K562 (cell line): ENCODE data around the gene KANK4. TPM values are rescaled to one million over a fixed set of nuclear protein-coding genes. Genes with fewer than 3 reads are reported as not detected.

ENCODE experiments used
- ATAC-seq: fragments of 200-7000 bp; cut with Tn5 transposase; 3 replicates; pipeline ENCODE4 v1.9.1; 2020; ENCODE audit warnings: moderate library complexity
- BruUV-seq: library from RNA; stranded (reverse); fragments of 400-500 nt; replicated peaks from 2 replicates; lab custom pipeline; 2021; lab: Mats Ljungman, UMichigan
- CTCF ChIA-PET: fragments of 300-600 bp; formaldehyde crosslinking; extraction: SDS; loops from one replicate; lab custom pipeline; 2021; ENCODE audit warnings: low intra/inter-chr PET ratio; lab: Yijun Ruan, JAX
- POLR2A ChIA-PET: fragments of 300-600, 350-650 bp; sonication (Branson Sonifier 250); formaldehyde crosslinking; extraction: SDS; loops from one replicate; lab custom pipeline; 2021; ENCODE audit warnings: antibody characterized with exemption, inconsistent platforms; lab: Yijun Ruan, JAX
- DNase-seq, 4 experiments: peaks; one replicate each; pipeline versions ENCODE4 v3.0.0 to v3.0.0-alpha.2; 2011 to 2018; ENCODE audit warnings: low spot score in 3 of 4, mixed read lengths in 3 of 4; ENCODE audit errors: extremely low read depth in 1 of 4
- FAIRE-seq: peaks from 2 replicates; lab custom pipeline; 2011; peaks lifted over from hg19 to GRCh38; lab: Jason Lieb, UNC
- H2AFZ ChIP-seq: 2 replicates; pipeline ENCODE4 v1.6.0; 2011; ENCODE audit warnings: low read depth, low read length, control low read depth, inconsistent platforms
- H3K27ac ChIP-seq: fragments of 200-600 bp; 3 replicates; pipeline ENCODE4 v1.8.0; 2011; ENCODE audit warnings: low read depth, mild to moderate bottlenecking, control low read depth, inconsistent platforms, low read length, moderate library complexity, mixed read lengths; ENCODE audit errors: extremely low read depth
- H3K27me3 ChIP-seq, 2 experiments: fragments of 300-600 bp in 1 of 2; 2 replicates in 1 of 2; 3 replicates in 1 of 2; pipeline versions ENCODE4 v1.6.0 to v1.8.0; 2011; ENCODE audit warnings: inconsistent platforms in 2 of 2, low read length in 2 of 2, mild to moderate bottlenecking in 1 of 2, mixed read lengths in 1 of 2, moderate library complexity in 1 of 2; ENCODE audit not compliant: control insufficient read depth in 2 of 2, insufficient read depth in 2 of 2
- H3K36me3 ChIP-seq: fragments of 300-600 bp; 3 replicates; pipeline ENCODE4 v1.8.0; 2011; ENCODE audit warnings: mild to moderate bottlenecking, low read length, inconsistent platforms; ENCODE audit not compliant: control insufficient read depth, insufficient read depth
- H3K4me1 ChIP-seq, 2 experiments: fragments of 200-600 bp in 1 of 2; replicated peaks in 1 of 2; 2 replicates in 1 of 2; 3 replicates in 1 of 2; pipeline versions ENCODE4 v1.5.1 to v1.8.0; 2011; ENCODE audit warnings: inconsistent platforms in 2 of 2, low read length in 2 of 2, mild to moderate bottlenecking in 1 of 2, mixed read lengths in 1 of 2, moderate library complexity in 1 of 2; ENCODE audit not compliant: control insufficient read depth in 2 of 2, insufficient read depth in 2 of 2
- H3K4me2 ChIP-seq: 2 replicates; pipeline ENCODE4 v1.6.1; 2011; ENCODE audit warnings: low read length, control low read depth, inconsistent platforms, mixed read lengths; ENCODE audit not compliant: insufficient read depth
- H3K4me3 ChIP-seq: fragments of 200-600 bp; sonication (generic), shearing (Covaris generic); 2 replicates; pipeline ENCODE4 v1.5.1; 2016; ENCODE audit warnings: control low read depth, inconsistent platforms
- H3K79me2 ChIP-seq: fragments of 200-600 bp; 3 replicates; pipeline ENCODE4 v1.8.0; 2011; ENCODE audit warnings: low read length, inconsistent platforms; ENCODE audit not compliant: control insufficient read depth, insufficient read depth
- H3K9ac ChIP-seq, 2 experiments: 2 replicates each; pipeline versions ENCODE4 v1.6.0 to v1.6.1; 2011; ENCODE audit warnings: low read depth in 2 of 2, low read length in 2 of 2, control low read depth in 1 of 2, inconsistent platforms in 1 of 2, mild to moderate bottlenecking in 1 of 2, mixed read lengths in 1 of 2; ENCODE audit not compliant: insufficient read depth in 1 of 2
- H3K9me1 ChIP-seq: one replicate; pipeline ENCODE4 v1.6.0; 2011; ENCODE audit warnings: inconsistent platforms, mild to moderate bottlenecking, low read length, moderate library complexity; ENCODE audit not compliant: control insufficient read depth, insufficient read depth
- H3K9me3 ChIP-seq: replicated peaks from 2 replicates; pipeline ENCODE4 v1.5.1; 2011; ENCODE audit warnings: low read depth, low read length, inconsistent platforms; ENCODE audit not compliant: control insufficient read depth, insufficient read depth
- H4K20me1 ChIP-seq: replicated peaks from 2 replicates; pipeline ENCODE4 v1.6.1; 2011; ENCODE audit warnings: low read length, inconsistent platforms, mixed read lengths; ENCODE audit not compliant: control insufficient read depth, insufficient read depth
- GABPB2 ChIP-seq: fragments of 250-450 bp; sonication (Bioruptor Pico); conservative IDR thresholded peaks from 2 replicates; pipeline ENCODE4 v1.5.1; 2021; ENCODE audit warnings: mild to moderate bottlenecking
- HNRNPL ChIP-seq: fragments of 200-400 bp; formaldehyde crosslinking; IDR thresholded peaks from 2 replicates; pipeline ENCODE4 v1.6.1; 2017; ENCODE audit warnings: low read depth, mild to moderate bottlenecking, low read length
- KDM1A ChIP-seq, 2 experiments: fragments of 450-650 bp; IDR thresholded peaks; 2 replicates each; pipeline ENCODE4 v1.6.1; 2016; ENCODE audit warnings: mild to moderate bottlenecking in 2 of 2
- MIER1 ChIP-seq: fragments of 450-650 bp; IDR thresholded peaks from 2 replicates; pipeline ENCODE4 v1.6.1; 2016; ENCODE audit warnings: antibody characterized with exemption, mild to moderate bottlenecking, low read depth
- RBM15 ChIP-seq: fragments of 200-400 bp; formaldehyde crosslinking; IDR thresholded peaks from 2 replicates; pipeline ENCODE4 v1.6.1; 2018; ENCODE audit warnings: mild to moderate bottlenecking, low read length, moderate library complexity; ENCODE audit not compliant: insufficient read depth
- RBM25 ChIP-seq: fragments of 200-400 bp; formaldehyde crosslinking; IDR thresholded peaks from 2 replicates; pipeline ENCODE4 v1.6.1; 2018; ENCODE audit warnings: low read length, low read depth, moderate library complexity; ENCODE audit not compliant: severe bottlenecking
- ZFP1 ChIP-seq: fragments of 450-650 bp; formaldehyde crosslinking; IDR thresholded peaks from 2 replicates; pipeline ENCODE4 v1.4.0; 2020; ENCODE audit warnings: mild to moderate bottlenecking, mixed read lengths
- ZNF165 ChIP-seq: fragments of 250-450 bp; sonication (Bioruptor Pico); IDR thresholded peaks from 2 replicates; pipeline ENCODE4 v1.4.0; 2020; ENCODE audit warnings: borderline replicate concordance
- ZNF274 ChIP-seq: IDR thresholded peaks from 2 replicates; pipeline ENCODE4 v1.6.1; 2011; ENCODE audit warnings: low read depth, mild to moderate bottlenecking, low read length, moderate library complexity, borderline replicate concordance
- ZNF316 ChIP-seq: fragments of 450-650 bp; IDR thresholded peaks from 2 replicates; pipeline ENCODE4 v1.6.1; 2016
- ZNF384 ChIP-seq: IDR thresholded peaks from 2 replicates; pipeline ENCODE4 v1.6.1; 2012; ENCODE audit warnings: low read depth, low read length, improper control_type of control experiment
- ZNF561 ChIP-seq: fragments of 450-650 bp; formaldehyde crosslinking; conservative IDR thresholded peaks from 2 replicates; pipeline ENCODE4 v1.4.0; 2020; ENCODE audit warnings: mild to moderate bottlenecking, moderate library complexity
- WGBS: fragments of 100-300 bp; shearing (Covaris generic); methylation state at CpG from one replicate; pipeline ENCODE4 v1.1.6; 2016; ENCODE audit warnings: low coverage, mixed read lengths; ENCODE audit not compliant: insufficient coverage; ENCODE audit errors: missing lambda C conversion rate; 5-methylcytosine and 5-hydroxymethylcytosine counted together
- in situ Hi-C: fragments of 300-500 bp; cut with MboI; formaldehyde crosslinking; loops from 4 replicates; pipeline ENCODE4 v1.15.0; 2018; ENCODE audit warnings: inconsistent platforms, mixed read lengths
- intact Hi-C: fragments of 100-400 bp; cut with micrococcal nuclease; formaldehyde crosslinking; loops from 2 replicates; pipeline ENCODE4 v1.14.2; 2022
- polyA plus RNA-seq, 8 experiments: library from polyadenylated mRNA; depleted of rRNA in 4 of 8; stranded (reverse) in 5 of 8; unstranded in 3 of 8; fragments of >200 nt; fragmentation: Nextera tagmentation in 2 of 8; fragmentation: Illumina TruSeq in 1 of 8; extraction: Ambion mirVana in 2 of 8; extraction: Trizol in 1 of 8; gene quantifications; 2 replicates each; pipeline versions ENCODE4 v1.2.1 to v1.2.3, GENCODE V29; 2011 to 2014; ENCODE audit warnings: inconsistent platforms in 1 of 8, missing spikeins in 1 of 8
- total RNA-seq, 7 experiments: library from RNA; depleted of rRNA in 6 of 7; stranded (reverse); fragments of >200 nt in 6 of 7; fragmentation: Illumina TruSeq in 2 of 7; extraction: Trizol in 2 of 7; gene quantifications; 2 replicates each; pipeline versions ENCODE4 v1.2.1 to v1.2.3, GENCODE V29; 2011 to 2021; ENCODE audit warnings: low replicate concordance in 1 of 7
- TF ChIP-seq, protein P1 (sequence below): sonication (generic); formaldehyde crosslinking; IDR thresholded peaks from 2 replicates; pipeline ENCODE4 v1.4.0; 2020; ENCODE audit warnings: mild to moderate bottlenecking, missing genetic modification reagents
- TF ChIP-seq, protein P2 (sequence below): fragments of 250-450 bp; sonication (Bioruptor Pico); IDR thresholded peaks from 2 replicates; pipeline ENCODE4 v1.9.0; 2021; ENCODE audit warnings: mild to moderate bottlenecking, inconsistent platforms
- TF ChIP-seq, protein P3 (sequence below): fragments of 250-450 bp; sonication (Bioruptor Pico); IDR thresholded peaks from 2 replicates; pipeline ENCODE4 v1.5.0; 2021

Gene KANK4
- total and polyA plus RNA-seq, 9 of the 15 experiments (the other 6 are each of a cell fraction or from before 2014, with no cell fraction given): not detected

- Histone ChIP-seq H3K27ac (no peak overlapping the region), H3K4me2 (no peak overlapping the region), H3K9me3 (no peaks in the 10 kb centered on the region), H3K9ac (no peak overlapping the region), H4K20me1 (no peaks in the 10 kb centered on the region), H3K4me1 (no peaks in the 10 kb centered on the region; a peak in 1 of 5 replicates), H3K27me3 (peaks cover 2 to 10% of the 10 kb centered on the region in 2 experiments; a peak in 3 of 5 replicates), H3K36me3 (no peaks in the 10 kb centered on the region), H2AFZ (no peak overlapping the region), H3K9me1 (no peaks in the 10 kb centered on the region), H3K4me3 (no peak overlapping the region), H3K79me2 (no peaks in the 10 kb centered on the region)
- ATAC-seq (no peak), FAIRE-seq (no peak), DNase-seq (no peak)
- ChIA-PET POLR2A (no interaction called here), CTCF (no interaction called here)
- TF ChIP-seq KDM1A (IDR thresholded peaks at IDR 0.05): no peak
- TF ChIP-seq, protein P1, sequence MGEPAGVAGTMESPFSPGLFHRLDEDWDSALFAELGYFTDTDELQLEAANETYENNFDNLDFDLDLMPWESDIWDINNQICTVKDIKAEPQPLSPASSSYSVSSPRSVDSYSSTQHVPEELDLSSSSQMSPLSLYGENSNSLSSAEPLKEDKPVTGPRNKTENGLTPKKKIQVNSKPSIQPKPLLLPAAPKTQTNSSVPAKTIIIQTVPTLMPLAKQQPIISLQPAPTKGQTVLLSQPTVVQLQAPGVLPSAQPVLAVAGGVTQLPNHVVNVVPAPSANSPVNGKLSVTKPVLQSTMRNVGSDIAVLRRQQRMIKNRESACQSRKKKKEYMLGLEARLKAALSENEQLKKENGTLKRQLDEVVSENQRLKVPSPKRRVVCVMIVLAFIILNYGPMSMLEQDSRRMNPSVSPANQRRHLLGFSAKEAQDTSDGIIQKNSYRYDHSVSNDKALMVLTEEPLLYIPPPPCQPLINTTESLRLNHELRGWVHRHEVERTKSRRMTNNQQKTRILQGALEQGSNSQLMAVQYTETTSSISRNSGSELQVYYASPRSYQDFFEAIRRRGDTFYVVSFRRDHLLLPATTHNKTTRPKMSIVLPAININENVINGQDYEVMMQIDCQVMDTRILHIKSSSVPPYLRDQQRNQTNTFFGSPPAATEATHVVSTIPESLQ (CRISPR knock-in tag): no peak
- no peak for TF ChIP-seq RBM15
- TF ChIP-seq ZNF316: no peak
- TF ChIP-seq RBM25: no peak
- TF ChIP-seq HNRNPL: no peak
- no peak for TF ChIP-seq GABPB2
- no peak for TF ChIP-seq ZNF561 (CRISPR knock-in tag)
- no peak for TF ChIP-seq ZNF384
- TF ChIP-seq ZNF165 (CRISPR knock-in tag): no peak
- TF ChIP-seq ZFP1 (CRISPR knock-in tag): no peak
- TF ChIP-seq, protein P2, sequence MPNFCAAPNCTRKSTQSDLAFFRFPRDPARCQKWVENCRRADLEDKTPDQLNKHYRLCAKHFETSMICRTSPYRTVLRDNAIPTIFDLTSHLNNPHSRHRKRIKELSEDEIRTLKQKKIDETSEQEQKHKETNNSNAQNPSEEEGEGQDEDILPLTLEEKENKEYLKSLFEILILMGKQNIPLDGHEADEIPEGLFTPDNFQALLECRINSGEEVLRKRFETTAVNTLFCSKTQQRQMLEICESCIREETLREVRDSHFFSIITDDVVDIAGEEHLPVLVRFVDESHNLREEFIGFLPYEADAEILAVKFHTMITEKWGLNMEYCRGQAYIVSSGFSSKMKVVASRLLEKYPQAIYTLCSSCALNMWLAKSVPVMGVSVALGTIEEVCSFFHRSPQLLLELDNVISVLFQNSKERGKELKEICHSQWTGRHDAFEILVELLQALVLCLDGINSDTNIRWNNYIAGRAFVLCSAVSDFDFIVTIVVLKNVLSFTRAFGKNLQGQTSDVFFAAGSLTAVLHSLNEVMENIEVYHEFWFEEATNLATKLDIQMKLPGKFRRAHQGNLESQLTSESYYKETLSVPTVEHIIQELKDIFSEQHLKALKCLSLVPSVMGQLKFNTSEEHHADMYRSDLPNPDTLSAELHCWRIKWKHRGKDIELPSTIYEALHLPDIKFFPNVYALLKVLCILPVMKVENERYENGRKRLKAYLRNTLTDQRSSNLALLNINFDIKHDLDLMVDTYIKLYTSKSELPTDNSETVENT: no peak
- no peak for TF ChIP-seq ZNF274
- TF ChIP-seq MIER1: no peak
- TF ChIP-seq, protein P3, sequence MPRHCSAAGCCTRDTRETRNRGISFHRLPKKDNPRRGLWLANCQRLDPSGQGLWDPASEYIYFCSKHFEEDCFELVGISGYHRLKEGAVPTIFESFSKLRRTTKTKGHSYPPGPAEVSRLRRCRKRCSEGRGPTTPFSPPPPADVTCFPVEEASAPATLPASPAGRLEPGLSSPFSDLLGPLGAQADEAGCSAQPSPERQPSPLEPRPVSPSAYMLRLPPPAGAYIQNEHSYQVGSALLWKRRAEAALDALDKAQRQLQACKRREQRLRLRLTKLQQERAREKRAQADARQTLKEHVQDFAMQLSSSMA (CRISPR knock-in tag): no peak
- BruUV-seq: no TSS peak
- 0% methylated on average over 7 of the region's 7 CpGs for WGBS
- in situ Hi-C loops: no loop called here
- intact Hi-C loops: no loop called here
Observed at GRCh38 chr1:62333441-62333840, 14.2 kb upstream of the KANK4 start.
